Fibroblast of pulmonary artery (primary cell): Measurements from ENCODE around the gene AP2S1.

Experiments
- DNase-seq: peaks from one replicate; pipeline ENCODE4 v3.0.0-alpha.2; 2010; ENCODE audit warnings: low read depth
- H3K4me3 ChIP-seq: replicated peaks from 2 replicates; pipeline ENCODE4 v1.5.1; 2011; ENCODE audit warnings: low read depth, mild to moderate bottlenecking, control low read depth, low read length, moderate library complexity
- CTCF ChIP-seq: IDR thresholded peaks from 2 replicates; pipeline ENCODE4 v1.5.1; 2011; ENCODE audit warnings: mild to moderate bottlenecking, control low read depth, low read length, inconsistent platforms; ENCODE audit errors: missing control alignments

Gene AP2S1

GRCh38 chr19:46847528-46847927, 3.1 kb downstream of the AP2S1 start:
- TF ChIP-seq CTCF = no peak
- no peak overlapping the region for H3K4me3 ChIP-seq
- no peak for DNase-seq

GRCh38 chr19:46845959-46846459, 4.6 kb downstream of the AP2S1 start:
- H3K4me3 ChIP-seq = no peak overlapping the region
- no peak for DNase-seq
- TF ChIP-seq CTCF = no peak

GRCh38 chr19:46844067-46844489, 6.6 kb downstream of the AP2S1 start:
- peak; percentile 62 for DNase-seq
- no peak for TF ChIP-seq CTCF
- H3K4me3 ChIP-seq = no peak overlapping the region

GRCh38 chr19:46842791-46843190, 7.9 kb downstream of the AP2S1 start:
- H3K4me3 ChIP-seq = no peak overlapping the region
- no peak for TF ChIP-seq CTCF
- DNase-seq = no peak

- no peak overlapping the region for H3K4me3 ChIP-seq
- no peak for TF ChIP-seq CTCF
- peak; percentile 68 for DNase-seq
These were observed 9.1 kb downstream of the AP2S1 start for GRCh38 chr19:46841458-46842083.

GRCh38 chr19:46840498-46840942, 10.1 kb downstream of the AP2S1 start:
- no peak overlapping the region for H3K4me3 ChIP-seq
- TF ChIP-seq CTCF = peak; percentile 84
- peak; percentile 78 for DNase-seq
